Natural killer cell (primary cell): Measurements from ENCODE around the gene EPC1. TPM values are rescaled to one million over a fixed set of nuclear protein-coding genes. Genes with fewer than 3 reads are reported as not detected.
"Not testable (repeated sequence)": the region's sequence is repeated elsewhere in the genome, so short reads cannot be mapped to it uniquely, and the experiment has no call there.

Experiments used
- ATAC-seq, 3 donors: fragments of 150-1000 bp in 2 of 3; fragments of 200-7000 bp in 1 of 3; cut with Tn5 transposase; 1 replicate in 1 of 3; 2 replicates in 2 of 3; pipeline ENCODE4 v1.10.0; 2021; ENCODE audit warnings: mild to moderate bottlenecking in 2 of 3, moderate library complexity in 2 of 3
- DNase-seq, 2 donors: peaks; one replicate each; pipeline versions ENCODE4 v3.0.0 to v3.0.0-alpha.2; 2013 to 2021; ENCODE audit warnings: mixed read lengths in 1 of 2
- H3K27ac ChIP-seq: one replicate; pipeline ENCODE4 v1.5.1; 2013; ENCODE audit warnings: mild to moderate bottlenecking, low read length
- H3K27me3 ChIP-seq: one replicate; pipeline ENCODE4 v1.6.1; 2013; ENCODE audit warnings: low read length; ENCODE audit not compliant: control insufficient read depth, insufficient read depth
- H3K36me3 ChIP-seq: one replicate; pipeline ENCODE4 v1.6.1; 2013; ENCODE audit warnings: low read length; ENCODE audit not compliant: control insufficient read depth, insufficient read depth
- H3K4me1 ChIP-seq: one replicate; pipeline ENCODE4 v1.6.1; 2013; ENCODE audit warnings: low read length; ENCODE audit not compliant: control insufficient read depth, insufficient read depth
- H3K4me3 ChIP-seq: one replicate; pipeline ENCODE4 v1.5.1; 2013; ENCODE audit warnings: low read length
- H3K9me3 ChIP-seq: one replicate; pipeline ENCODE4 v1.6.1; 2013; ENCODE audit warnings: low read length; ENCODE audit not compliant: control insufficient read depth, insufficient read depth
- H3K27ac Mint-ChIP-seq, 2 donors: one replicate each; pipeline ENCODE4 v1.8.0; 2022; ENCODE audit warnings: mild to moderate bottlenecking in 2 of 2, mixed read lengths in 2 of 2, moderate library complexity in 1 of 2
- H3K27me3 Mint-ChIP-seq, 2 donors: one replicate each; pipeline ENCODE4 v1.8.0; 2022; ENCODE audit warnings: low read depth in 2 of 2, mixed read lengths in 2 of 2
- H3K36me3 Mint-ChIP-seq: one replicate; pipeline ENCODE4 v1.8.0; 2022; ENCODE audit warnings: mixed read lengths
- H3K4me1 Mint-ChIP-seq, 2 donors: one replicate each; pipeline ENCODE4 v1.8.0; 2022; ENCODE audit warnings: mixed read lengths in 2 of 2
- H3K4me3 Mint-ChIP-seq: one replicate; pipeline ENCODE4 v1.8.0; 2022; ENCODE audit warnings: mild to moderate bottlenecking, moderate library complexity, mixed read lengths
- H3K9me3 Mint-ChIP-seq, 2 donors: one replicate each; pipeline ENCODE4 v1.8.0; 2022; ENCODE audit warnings: mixed read lengths in 2 of 2
- CTCF ChIP-seq: fragments of 200-600 bp; IDR thresholded peaks from one replicate; pipeline ENCODE4 v1.8.0; 2022; ENCODE audit warnings: antibody characterized with exemption
- WGBS: methylation state at CpG from one replicate; pipeline ENCODE4 v1.1.7; 2013; ENCODE audit warnings: missing lambda C conversion rate; ENCODE audit not compliant: insufficient coverage; 5-methylcytosine and 5-hydroxymethylcytosine counted together
- intact Hi-C: fragments of 100-400 bp; cut with micrococcal nuclease; formaldehyde crosslinking; loops from one replicate; pipeline ENCODE4 v1.14.2; 2022
- total RNA-seq, 4 donors: library from RNA; stranded (reverse); fragments of 120-200 nt in 1 of 4; gene quantifications; one replicate each; pipeline versions ENCODE4 v1.2.3 to v1.2.4, GENCODE V29; 2013 to 2022

Gene EPC1
- total RNA-seq, 3 donors from 2014 or later (not counting 1 experiment from before 2014, with no cell fraction given) = 155 to 178 (median 161) TPM

- Histone ChIP-seq H3K27ac (no peak overlapping the region), H3K36me3 (no peaks in the 10 kb centered on the region), H3K27me3 (no peaks in the 10 kb centered on the region), H3K4me1 (no peaks in the 10 kb centered on the region), H3K4me3 (no peak overlapping the region), H3K9me3 (no peaks in the 10 kb centered on the region)
- no peaks in the 10 kb centered on the region for H3K4me1 Mint-ChIP-seq
- intact Hi-C loops = no loop called here
- no peak overlapping the region for H3K27ac Mint-ChIP-seq
- H3K36me3 Mint-ChIP-seq = no peaks in the 10 kb centered on the region
- peaks cover 0 to 2% of the 10 kb centered on the region in 2 donors for H3K27me3 Mint-ChIP-seq
- ATAC-seq (no peak), DNase-seq (no peak)
- 80% methylated on average over 1 of the region's 1 CpG for WGBS
- H3K9me3 Mint-ChIP-seq = no peaks in the 10 kb centered on the region
- H3K4me3 Mint-ChIP-seq = no peak overlapping the region
- TF ChIP-seq CTCF = no peak
Measured at GRCh38 chr10:32232378-32232777, 114.6 kb downstream of the EPC1 start.

GRCh38 chr10:32229788-32230187 is 117.2 kb downstream of the EPC1 start:
- H3K27ac Mint-ChIP-seq, H3K27me3 ChIP-seq, H3K4me3 ChIP-seq, H3K9me3 Mint-ChIP-seq, DNase-seq, H3K27me3 Mint-ChIP-seq, H3K27ac ChIP-seq, H3K36me3 Mint-ChIP-seq, H3K9me3 ChIP-seq, H3K4me3 Mint-ChIP-seq, ATAC-seq, intact Hi-C loops, H3K4me1 ChIP-seq, H3K4me1 Mint-ChIP-seq, H3K36me3 ChIP-seq: not testable (repeated sequence)
- 95% methylated on average over 6 of the region's 7 CpGs for WGBS

GRCh38 chr10:32229170-32229569 is 117.8 kb downstream of the EPC1 start:
- no peak for TF ChIP-seq CTCF
- Mint-ChIP-seq H3K4me1 (no peaks in the 10 kb centered on the region), H3K27me3 (peaks cover 0 to 5% of the 10 kb centered on the region in 2 donors), H3K4me3 (no peak overlapping the region), H3K36me3 (no peaks in the 10 kb centered on the region), H3K27ac (no peak overlapping the region), H3K9me3 (no peaks in the 10 kb centered on the region)
- 81% methylated on average over 2 of the region's 3 CpGs for WGBS
- DNase-seq (no peak), ATAC-seq (no peak)
- no peaks in the 10 kb centered on the region for H3K4me1 ChIP-seq
- intact Hi-C loops = no loop called here
- H3K9me3 ChIP-seq = no peaks in the 10 kb centered on the region
- no peaks in the 10 kb centered on the region for H3K36me3 ChIP-seq
- H3K27me3 ChIP-seq = no peaks in the 10 kb centered on the region
- H3K27ac ChIP-seq = no peak overlapping the region
- H3K4me3 ChIP-seq = no peak overlapping the region

GRCh38 chr10:32227802-32228201 is 119.2 kb downstream of the EPC1 start:
- Histone ChIP-seq H3K36me3 (no peaks in the 10 kb centered on the region), H3K4me3 (no peak overlapping the region), H3K9me3 (no peaks in the 10 kb centered on the region), H3K27me3 (no peaks in the 10 kb centered on the region), H3K4me1 (no peaks in the 10 kb centered on the region), H3K27ac (no peak overlapping the region)
- DNase-seq (no peak), ATAC-seq (no peak)
- peaks cover 5 to 7% of the 10 kb centered on the region in 2 donors for H3K27me3 Mint-ChIP-seq
- TF ChIP-seq CTCF = no peak
- WGBS = 78% methylated on average over 2 of the region's 2 CpGs
- H3K4me1 Mint-ChIP-seq = no peaks in the 10 kb centered on the region
- intact Hi-C loops = no loop called here
- no peak overlapping the region for H3K27ac Mint-ChIP-seq
- no peak overlapping the region for H3K4me3 Mint-ChIP-seq
- H3K9me3 Mint-ChIP-seq = no peaks in the 10 kb centered on the region
- no peaks in the 10 kb centered on the region for H3K36me3 Mint-ChIP-seq
